Mesodermal cell (in vitro differentiated cells): ENCODE data around the gene EPOP. TPM values are rescaled to one million over a fixed set of nuclear protein-coding genes. Genes with fewer than 3 reads are reported as not detected.
A peak's percentile ranks its signal among the peaks of the same experiment; 100 is the strongest.

Experiments
- H3K27ac ChIP-seq: 2 replicates; pipeline ENCODE4 v1.7.0; 2013; ENCODE audit warnings: mild to moderate bottlenecking, low read depth, low read length, moderate library complexity; ENCODE audit not compliant: severe bottlenecking
- H3K36me3 ChIP-seq: 2 replicates; pipeline ENCODE4 v1.7.1; 2013; ENCODE audit warnings: mild to moderate bottlenecking, low read length, moderate library complexity; ENCODE audit not compliant: control insufficient read depth, insufficient read depth
- H3K4me1 ChIP-seq: one replicate; pipeline ENCODE4 v1.7.1; 2013; ENCODE audit warnings: mild to moderate bottlenecking, low read length; ENCODE audit not compliant: insufficient read depth, control insufficient read depth, poor library complexity, severe bottlenecking
- H3K4me3 ChIP-seq: 2 replicates; pipeline ENCODE4 v1.7.0; 2013; ENCODE audit warnings: low read length, control low read depth, mild to moderate bottlenecking; ENCODE audit not compliant: insufficient read depth, poor library complexity, severe bottlenecking; ENCODE audit errors: extremely low read depth
- H3K9me3 ChIP-seq: 2 replicates; pipeline ENCODE4 v1.7.1; 2013; ENCODE audit warnings: mild to moderate bottlenecking, low read length, moderate library complexity; ENCODE audit not compliant: control insufficient read depth
- WGBS, 2 experiments: methylation state at CpG; one replicate each; pipeline ENCODE4 v1.1.5; 2013; ENCODE audit warnings: missing lambda C conversion rate in 2 of 2; ENCODE audit not compliant: insufficient coverage in 2 of 2; 5-methylcytosine and 5-hydroxymethylcytosine counted together
- polyA plus RNA-seq, 2 experiments: library from polyadenylated mRNA; stranded (reverse); fragments of 50-300 nt; gene quantifications; one replicate each; pipeline ENCODE4 v1.2.3, GENCODE V29; 2013

The EPOP gene
- polyA plus RNA-seq (2013, experiment 1 of 2) = 7.0 TPM
- polyA plus RNA-seq (2013, experiment 2 of 2) = 5.7 TPM

DNA sequence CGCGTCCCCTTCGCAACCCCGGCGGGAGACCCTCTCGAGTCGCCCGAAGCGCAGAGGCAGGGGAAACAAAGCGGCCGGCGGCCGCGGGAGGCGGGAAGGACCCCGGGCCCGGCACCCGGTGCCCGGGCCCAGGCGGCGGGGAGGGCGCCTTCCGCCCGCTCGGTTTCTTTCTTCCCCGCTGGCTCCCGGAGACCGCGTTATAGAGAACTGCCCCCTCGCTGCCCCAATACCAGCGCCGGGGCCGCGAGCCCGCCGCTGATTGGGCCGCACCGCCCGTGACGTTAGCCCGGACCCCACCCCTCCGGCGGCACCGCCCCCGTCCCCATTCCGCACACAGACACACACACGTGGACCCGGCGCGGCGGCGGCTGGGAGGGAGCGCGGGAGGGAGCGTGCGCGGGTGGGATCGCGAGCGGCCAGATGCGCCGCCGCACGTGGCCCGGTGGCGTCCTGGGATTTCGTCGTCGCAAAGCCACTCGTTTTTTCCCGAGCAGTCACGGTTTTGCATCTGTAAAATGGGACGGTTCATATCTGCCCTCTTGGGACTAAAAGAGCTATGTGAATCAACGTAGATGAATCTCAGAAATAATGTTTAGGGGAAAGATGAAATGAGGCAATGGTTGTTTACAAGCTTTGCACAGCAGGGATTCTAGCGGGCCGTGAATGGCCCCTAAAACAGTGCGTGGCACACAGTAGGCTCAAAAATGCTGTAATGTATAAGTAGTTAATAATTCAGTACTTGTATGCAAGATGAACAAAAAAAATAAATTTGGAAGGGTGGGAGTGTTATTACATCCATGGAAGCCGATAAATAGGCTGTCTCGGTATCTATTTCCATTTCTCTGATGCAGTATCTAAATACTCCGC is at the start of gene EPOP:
Gene EPOP (minus strand): TSS at position 209 of the 867 bp plus-strand sequence. CDS start 462 bp downstream, outside the sequence.
- H3K4me3 ChIP-seq = peak within 1 kb of the TSS; percentile 62
- H3K36me3 ChIP-seq = no peaks in the 10 kb centered on the region
- H3K9me3 ChIP-seq = no peaks in the 10 kb centered on the region
- no peak within 1 kb of the TSS for H3K27ac ChIP-seq
- H3K4me1 ChIP-seq = peaks cover 23% of the 10 kb centered on the region
- 3 to 5% methylated on average over 58 to 60 of the region's 80 CpGs for WGBS, 2 experiments

DNA sequence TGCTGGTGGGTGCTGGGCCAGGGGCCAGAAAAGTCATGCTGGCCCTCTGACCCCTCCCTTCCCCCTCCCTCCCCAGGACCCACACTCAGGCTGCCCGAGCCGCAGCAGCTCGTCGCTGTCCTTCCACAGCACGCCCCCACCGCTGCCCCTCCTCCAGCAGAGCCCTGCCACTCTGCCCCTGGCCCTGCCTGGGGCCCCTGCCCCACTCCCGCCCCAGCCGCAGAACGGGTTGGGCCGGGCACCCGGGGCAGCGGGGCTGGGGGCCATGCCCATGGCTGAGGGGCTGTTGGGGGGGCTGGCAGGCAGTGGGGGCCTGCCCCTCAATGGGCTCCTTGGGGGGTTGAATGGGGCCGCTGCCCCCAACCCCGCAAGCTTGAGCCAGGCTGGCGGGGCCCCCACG is 47.0 kb upstream of the EPOP start:
- 96% methylated on average over 8 of the region's 16 CpGs; no CpG with 5 or more reads in 1 of the 2 experiments for WGBS, 2 experiments
- H3K27ac ChIP-seq = no peak overlapping the region
- peaks cover 15% of the 10 kb centered on the region for H3K36me3 ChIP-seq
- peaks cover 6% of the 10 kb centered on the region for H3K4me1 ChIP-seq
- H3K4me3 ChIP-seq = no peak overlapping the region
- no peaks in the 10 kb centered on the region for H3K9me3 ChIP-seq

DNA sequence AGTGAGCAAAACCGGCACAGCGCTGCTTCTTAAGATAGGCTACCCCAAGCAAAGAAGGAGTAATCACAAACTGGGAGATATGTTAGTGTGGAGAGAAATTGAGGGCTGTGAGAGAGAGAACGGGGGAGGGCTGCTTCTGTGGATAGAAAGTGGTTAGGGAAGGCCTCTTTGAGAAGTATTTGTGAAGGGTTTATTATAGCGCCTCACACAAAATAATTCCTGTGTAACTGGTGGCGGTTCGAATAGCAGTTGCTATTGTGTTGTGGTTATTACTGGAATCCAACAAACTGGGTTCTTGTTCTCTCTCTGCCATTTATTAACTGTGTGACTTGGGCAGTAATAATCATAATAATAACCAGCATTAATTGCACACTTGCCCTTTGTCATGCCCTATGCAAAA is 46.2 kb upstream of the EPOP start:
- H3K27ac ChIP-seq = no peak overlapping the region
- no peak overlapping the region for H3K4me3 ChIP-seq
- H3K9me3 ChIP-seq = no peaks in the 10 kb centered on the region
- WGBS, 2 experiments = 95 to 100% methylated on average over 4 to 6 of the region's 6 CpGs
- peaks cover 6% of the 10 kb centered on the region for H3K4me1 ChIP-seq
- peaks cover 22% of the 10 kb centered on the region for H3K36me3 ChIP-seq

DNA sequence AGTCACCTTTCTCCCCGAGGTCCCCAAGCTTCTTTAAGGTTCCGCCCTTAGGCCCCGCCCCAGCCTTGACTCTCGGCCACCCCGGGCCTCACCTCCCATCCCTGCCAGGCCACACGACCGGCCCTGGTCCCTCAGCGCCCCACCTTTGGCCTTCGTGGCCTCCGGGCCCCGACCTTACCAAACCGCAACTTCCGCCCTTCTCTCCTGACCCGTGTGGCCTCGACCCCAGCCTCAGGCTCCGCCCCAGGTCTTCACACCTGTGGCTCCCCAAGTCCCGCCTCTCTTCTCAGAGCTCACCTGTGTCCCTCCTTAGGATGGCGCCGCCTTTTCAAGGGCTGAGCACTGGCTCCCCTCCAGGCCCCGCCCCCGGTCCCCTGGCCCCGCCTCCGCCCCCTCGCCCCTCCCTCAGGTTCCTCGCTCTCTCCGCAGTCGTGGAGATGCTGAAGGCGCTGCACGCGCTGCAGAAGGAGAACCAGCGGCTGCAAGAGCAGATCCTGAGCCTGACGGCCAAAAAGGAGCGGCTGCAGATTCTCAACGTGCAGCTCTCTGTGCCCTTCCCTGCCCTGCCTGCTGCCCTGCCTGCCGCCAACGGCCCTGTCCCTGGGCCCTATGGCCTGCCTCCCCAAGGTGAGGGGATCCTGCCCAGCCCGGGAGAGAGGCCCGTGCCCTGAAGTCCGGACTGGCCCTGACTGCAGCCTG is 45.3 kb upstream of the EPOP start:
- Histone ChIP-seq H3K36me3 (peaks cover 27% of the 10 kb centered on the region), H3K4me3 (no peak overlapping the region), H3K27ac (no peak overlapping the region), H3K9me3 (no peaks in the 10 kb centered on the region), H3K4me1 (peaks cover 6% of the 10 kb centered on the region)
- 77 to 81% methylated on average over 27 to 33 of the region's 39 CpGs for WGBS, 2 experiments

DNA sequence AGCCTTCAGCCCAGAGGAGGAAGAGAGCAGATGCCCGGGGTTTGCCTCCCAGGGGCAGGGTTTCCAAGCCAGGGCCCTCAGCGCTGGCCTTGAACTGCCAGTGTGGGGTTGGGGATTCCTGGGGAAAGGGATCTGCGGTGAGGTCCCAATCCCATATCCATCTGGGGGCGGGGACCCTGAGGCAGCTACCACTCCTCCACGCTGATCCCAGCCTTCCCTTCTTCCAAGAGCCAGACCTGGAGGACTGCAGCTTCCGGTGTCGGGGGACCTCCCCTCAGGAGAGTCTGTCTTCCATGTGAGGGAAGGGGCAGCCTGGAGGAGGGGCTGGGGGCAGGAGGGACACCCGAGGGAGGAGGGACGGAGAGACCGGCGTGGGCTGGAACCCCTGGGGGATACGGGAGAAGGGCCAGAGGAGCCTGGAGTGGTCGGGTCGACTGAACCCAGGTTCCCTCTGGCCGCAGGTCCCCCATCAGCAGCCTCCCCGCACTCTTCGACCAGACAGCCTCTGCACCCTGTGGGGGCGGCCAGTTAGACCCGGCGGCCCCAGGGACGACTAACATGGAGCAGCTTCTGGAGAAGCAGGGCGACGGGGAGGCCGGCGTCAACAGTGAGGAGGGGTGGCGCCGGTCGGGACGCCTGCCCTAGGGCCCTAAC is 44.7 kb upstream of the EPOP start:
- Histone ChIP-seq H3K27ac (no peak overlapping the region), H3K4me1 (peaks cover 6% of the 10 kb centered on the region), H3K4me3 (no peak overlapping the region), H3K36me3 (peaks cover 33% of the 10 kb centered on the region), H3K9me3 (no peaks in the 10 kb centered on the region)
- WGBS, 2 experiments = 78 to 80% methylated on average over 23 to 26 of the region's 29 CpGs

DNA sequence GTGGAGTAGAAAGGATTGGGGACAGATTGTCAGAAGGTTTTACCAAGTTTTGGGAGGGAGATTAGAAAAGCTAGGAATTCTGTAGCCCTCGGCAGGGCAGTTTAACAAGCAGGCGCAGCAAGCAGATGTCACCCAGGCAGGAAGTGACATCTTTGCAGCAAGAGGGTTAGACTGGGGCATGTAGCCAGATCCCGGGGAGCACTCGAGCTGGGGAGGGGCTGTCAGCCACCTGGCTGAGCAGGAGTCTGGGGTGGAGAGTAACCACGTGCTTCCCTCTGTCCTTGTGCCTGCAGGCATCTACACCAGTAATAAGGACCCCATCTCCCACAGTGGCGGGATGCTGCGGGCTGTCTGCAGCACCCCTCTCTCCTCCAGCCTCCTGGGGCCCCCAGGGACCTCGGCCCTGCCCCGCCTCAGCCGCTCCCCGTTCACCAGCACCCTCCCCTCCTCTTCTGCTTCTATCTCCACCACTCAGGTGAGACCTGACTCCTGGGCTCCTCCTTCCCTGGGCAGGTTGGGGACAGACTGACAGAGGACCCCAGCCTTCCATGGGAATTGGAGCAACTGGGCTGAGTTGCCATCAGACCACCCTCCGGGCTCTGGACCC is 42.5 kb upstream of the EPOP start:
- WGBS, 2 experiments = 94 to 95% methylated on average over 7 to 11 of the region's 12 CpGs
- Histone ChIP-seq H3K36me3 (peaks cover 44% of the 10 kb centered on the region), H3K9me3 (no peaks in the 10 kb centered on the region), H3K4me3 (no peak overlapping the region), H3K27ac (no peak overlapping the region), H3K4me1 (peaks cover 6% of the 10 kb centered on the region)

DNA sequence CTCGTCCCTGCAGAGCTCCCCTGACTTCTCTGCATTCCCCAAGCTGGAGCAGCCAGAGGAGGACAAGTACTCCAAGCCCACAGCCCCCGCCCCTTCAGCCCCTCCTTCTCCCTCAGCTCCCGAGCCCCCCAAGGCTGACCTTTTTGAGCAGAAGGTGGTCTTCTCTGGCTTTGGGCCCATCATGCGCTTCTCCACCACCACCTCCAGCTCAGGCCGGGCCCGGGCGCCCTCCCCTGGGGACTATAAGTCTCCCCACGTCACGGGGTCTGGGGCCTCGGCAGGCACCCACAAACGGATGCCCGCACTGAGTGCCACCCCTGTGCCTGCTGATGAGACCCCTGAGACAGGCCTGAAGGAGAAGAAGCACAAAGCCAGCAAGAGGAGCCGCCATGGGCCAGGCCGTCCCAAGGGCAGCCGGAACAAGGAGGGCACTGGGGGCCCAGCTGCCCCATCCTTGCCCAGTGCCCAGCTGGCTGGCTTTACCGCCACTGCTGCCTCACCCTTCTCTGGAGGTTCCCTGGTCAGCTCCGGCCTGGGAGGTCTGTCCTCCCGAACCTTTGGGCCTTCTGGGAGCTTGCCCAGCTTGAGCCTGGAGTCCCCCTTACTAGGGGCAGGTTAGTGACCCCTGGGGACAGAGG is 41.7 kb upstream of the EPOP start:
- H3K4me3 ChIP-seq = no peak overlapping the region
- H3K9me3 ChIP-seq = no peaks in the 10 kb centered on the region
- peaks cover 52% of the 10 kb centered on the region for H3K36me3 ChIP-seq
- no peak overlapping the region for H3K27ac ChIP-seq
- H3K4me1 ChIP-seq = peaks cover 3% of the 10 kb centered on the region
- 87 to 94% methylated on average over 15 to 18 of the region's 18 CpGs for WGBS, 2 experiments

DNA sequence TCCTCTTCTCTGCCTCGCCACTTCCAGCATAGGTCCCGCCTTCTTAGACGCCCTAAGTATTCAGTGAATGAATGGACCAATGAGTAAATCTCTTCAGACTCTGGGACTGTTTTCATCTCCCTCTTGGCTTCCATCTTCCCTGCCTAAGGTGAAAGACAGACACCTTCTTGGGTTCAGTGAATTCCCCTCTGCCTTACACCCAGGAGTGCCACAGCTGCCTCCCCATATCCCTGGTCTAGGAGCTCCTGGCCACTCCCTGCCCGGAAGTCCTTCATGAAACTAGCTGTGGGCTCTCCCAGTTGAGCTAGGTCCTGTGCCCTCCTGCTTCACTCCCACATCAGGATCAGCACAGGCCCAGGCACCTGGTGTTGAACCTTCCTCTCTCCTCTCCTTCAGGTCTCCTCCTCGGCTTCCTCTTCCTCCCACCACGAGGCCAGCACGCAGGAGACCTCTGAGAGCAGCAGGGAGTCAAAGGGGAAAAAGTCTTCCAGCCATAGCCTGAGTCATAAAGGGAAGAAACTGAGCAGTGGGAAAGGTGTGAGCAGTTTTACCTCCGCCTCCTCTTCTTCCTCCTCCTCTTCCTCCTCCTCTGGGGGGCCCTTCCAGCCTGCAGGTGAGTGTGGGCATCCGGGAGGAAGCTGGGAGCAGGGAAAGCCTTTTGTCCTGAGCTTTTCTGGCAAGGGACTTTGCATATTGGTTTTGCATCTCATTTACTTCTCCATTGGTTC is 40.6 kb upstream of the EPOP start:
- Histone ChIP-seq H3K27ac (no peak overlapping the region), H3K9me3 (no peaks in the 10 kb centered on the region), H3K4me1 (peaks cover 3% of the 10 kb centered on the region), H3K4me3 (no peak overlapping the region), H3K36me3 (peaks cover 47% of the 10 kb centered on the region)
- 90 to 94% methylated on average over 2 to 4 of the region's 9 CpGs for WGBS, 2 experiments

DNA sequence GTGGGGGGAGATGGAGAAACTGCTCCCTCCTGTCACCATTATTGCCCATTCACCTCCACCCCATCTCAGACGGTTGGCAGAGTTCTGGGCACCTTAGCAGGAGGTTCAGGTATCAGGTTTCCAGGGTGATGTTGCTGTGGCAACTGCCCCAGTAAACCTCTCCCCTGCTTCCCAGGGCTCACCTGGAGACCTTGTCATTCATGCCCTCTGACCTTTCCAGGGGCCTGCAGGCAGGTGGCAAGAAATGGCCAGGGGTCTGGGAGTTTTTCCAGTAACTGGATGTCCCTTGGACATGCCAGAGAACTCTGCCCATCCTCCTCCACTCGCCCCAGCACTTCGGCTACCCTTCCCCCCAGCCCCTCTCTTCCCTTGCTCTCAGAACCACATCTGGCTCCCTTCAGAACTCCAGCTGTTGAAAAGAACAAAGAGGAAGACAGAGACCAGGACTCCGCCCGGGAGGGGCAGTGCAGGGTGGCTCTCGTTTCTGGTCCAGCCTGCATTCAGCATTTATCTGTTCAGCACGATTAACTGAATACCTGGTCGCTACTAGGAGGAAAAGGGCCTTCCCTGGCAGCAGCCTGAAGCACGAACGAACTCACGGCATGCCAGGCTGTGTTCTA is 38.8 kb upstream of the EPOP start:
- no peak overlapping the region for H3K27ac ChIP-seq
- no peaks in the 10 kb centered on the region for H3K9me3 ChIP-seq
- H3K36me3 ChIP-seq = peaks cover 57% of the 10 kb centered on the region
- WGBS, 2 experiments = 84 to 92% methylated on average over 7 of the region's 11 CpGs
- no peak overlapping the region for H3K4me3 ChIP-seq
- H3K4me1 ChIP-seq = peaks cover 3% of the 10 kb centered on the region
